Measurements from ENCODE around the gene RHCE. TPM values are rescaled to one million over a fixed set of nuclear protein-coding genes. Genes with fewer than 3 reads are reported as not detected.

Gene RHCE
- total and polyA plus RNA-seq, 9 of the 15 experiments (the other 6 are each of a cell fraction or from before 2014, with no cell fraction given) = 5.4 to 31.5 (median 12.6) TPM

DNA sequence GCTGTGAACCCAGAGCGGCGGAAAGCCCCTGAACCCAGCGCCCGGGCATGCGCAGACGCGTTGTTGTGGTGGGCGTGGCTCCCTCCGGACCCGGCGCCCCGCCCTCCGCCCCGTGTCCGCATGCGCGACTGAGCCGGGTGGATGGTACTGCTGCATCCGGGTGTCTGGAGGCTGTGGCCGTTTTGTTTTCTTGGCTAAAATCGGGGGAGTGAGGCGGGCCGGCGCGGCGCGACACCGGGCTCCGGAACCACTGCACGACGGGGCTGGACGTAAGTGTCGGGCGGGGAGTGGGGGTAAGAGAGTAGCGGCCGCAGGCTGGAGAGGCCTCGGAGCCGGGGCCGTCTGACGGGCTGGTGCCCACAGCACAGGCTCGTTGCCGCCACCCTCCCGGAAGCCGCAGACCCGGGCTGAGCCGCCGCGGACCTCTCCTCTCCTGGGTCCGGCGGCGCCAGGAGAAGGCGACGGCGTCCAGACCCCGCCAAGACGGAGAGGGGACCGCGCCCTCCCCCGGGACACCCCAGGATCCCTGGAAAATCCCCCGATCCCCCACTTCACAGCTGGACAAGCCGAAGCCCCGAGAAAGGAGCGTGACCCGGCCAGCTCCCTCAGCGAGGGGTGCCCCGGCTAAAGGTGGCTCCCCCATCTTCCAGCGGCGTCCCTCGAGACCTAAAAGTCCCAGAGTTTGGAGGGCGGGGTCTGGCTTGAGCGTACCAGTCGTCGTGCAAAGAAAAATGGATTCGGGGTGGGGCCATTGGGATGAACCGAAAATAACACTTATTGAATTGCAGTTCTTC, 82.2 kb downstream of the RHCE start, which contains the start of gene TMEM50A (continued):
- TF ChIP-seq NONO (IDR thresholded peaks at IDR 0.05; ENCODE audit: low read depth in 2 of 2, low read length in 1 of 2) = peak; percentile 49 to 78; a peak in 3 of 4 replicates
- TF ChIP-seq ZNF165 (CRISPR knock-in tag; IDR thresholded peaks at IDR 0.05; ENCODE audit: borderline replicate concordance) = peak; percentile 68; the same call in 1 of the 2 replicates
- TF ChIP-seq, protein P1, sequence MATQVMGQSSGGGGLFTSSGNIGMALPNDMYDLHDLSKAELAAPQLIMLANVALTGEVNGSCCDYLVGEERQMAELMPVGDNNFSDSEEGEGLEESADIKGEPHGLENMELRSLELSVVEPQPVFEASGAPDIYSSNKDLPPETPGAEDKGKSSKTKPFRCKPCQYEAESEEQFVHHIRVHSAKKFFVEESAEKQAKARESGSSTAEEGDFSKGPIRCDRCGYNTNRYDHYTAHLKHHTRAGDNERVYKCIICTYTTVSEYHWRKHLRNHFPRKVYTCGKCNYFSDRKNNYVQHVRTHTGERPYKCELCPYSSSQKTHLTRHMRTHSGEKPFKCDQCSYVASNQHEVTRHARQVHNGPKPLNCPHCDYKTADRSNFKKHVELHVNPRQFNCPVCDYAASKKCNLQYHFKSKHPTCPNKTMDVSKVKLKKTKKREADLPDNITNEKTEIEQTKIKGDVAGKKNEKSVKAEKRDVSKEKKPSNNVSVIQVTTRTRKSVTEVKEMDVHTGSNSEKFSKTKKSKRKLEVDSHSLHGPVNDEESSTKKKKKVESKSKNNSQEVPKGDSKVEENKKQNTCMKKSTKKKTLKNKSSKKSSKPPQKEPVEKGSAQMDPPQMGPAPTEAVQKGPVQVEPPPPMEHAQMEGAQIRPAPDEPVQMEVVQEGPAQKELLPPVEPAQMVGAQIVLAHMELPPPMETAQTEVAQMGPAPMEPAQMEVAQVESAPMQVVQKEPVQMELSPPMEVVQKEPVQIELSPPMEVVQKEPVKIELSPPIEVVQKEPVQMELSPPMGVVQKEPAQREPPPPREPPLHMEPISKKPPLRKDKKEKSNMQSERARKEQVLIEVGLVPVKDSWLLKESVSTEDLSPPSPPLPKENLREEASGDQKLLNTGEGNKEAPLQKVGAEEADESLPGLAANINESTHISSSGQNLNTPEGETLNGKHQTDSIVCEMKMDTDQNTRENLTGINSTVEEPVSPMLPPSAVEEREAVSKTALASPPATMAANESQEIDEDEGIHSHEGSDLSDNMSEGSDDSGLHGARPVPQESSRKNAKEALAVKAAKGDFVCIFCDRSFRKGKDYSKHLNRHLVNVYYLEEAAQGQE (IDR thresholded peaks at IDR 0.05; ENCODE audit: borderline replicate concordance) = peak; percentile 22; the same call in 1 of the 2 replicates
- TF ChIP-seq, protein P1 (CRISPR knock-in tag; IDR thresholded peaks at IDR 0.05; ENCODE audit: low read depth) = peak; percentile 59; the same call in 1 of the 2 replicates
- TF ChIP-seq COPS2 (conservative IDR thresholded peaks at IDR 0.05) = no peak
- no peak for TF ChIP-seq ZNF589 (CRISPR knock-in tag; IDR thresholded peaks at IDR 0.05; ENCODE audit: low read depth)
- TF ChIP-seq, protein P2, sequence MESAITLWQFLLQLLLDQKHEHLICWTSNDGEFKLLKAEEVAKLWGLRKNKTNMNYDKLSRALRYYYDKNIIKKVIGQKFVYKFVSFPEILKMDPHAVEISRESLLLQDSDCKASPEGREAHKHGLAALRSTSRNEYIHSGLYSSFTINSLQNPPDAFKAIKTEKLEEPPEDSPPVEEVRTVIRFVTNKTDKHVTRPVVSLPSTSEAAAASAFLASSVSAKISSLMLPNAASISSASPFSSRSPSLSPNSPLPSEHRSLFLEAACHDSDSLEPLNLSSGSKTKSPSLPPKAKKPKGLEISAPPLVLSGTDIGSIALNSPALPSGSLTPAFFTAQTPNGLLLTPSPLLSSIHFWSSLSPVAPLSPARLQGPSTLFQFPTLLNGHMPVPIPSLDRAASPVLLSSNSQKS (CRISPR knock-in tag; IDR thresholded peaks at IDR 0.05) = no peak
- TF ChIP-seq, protein P3, sequence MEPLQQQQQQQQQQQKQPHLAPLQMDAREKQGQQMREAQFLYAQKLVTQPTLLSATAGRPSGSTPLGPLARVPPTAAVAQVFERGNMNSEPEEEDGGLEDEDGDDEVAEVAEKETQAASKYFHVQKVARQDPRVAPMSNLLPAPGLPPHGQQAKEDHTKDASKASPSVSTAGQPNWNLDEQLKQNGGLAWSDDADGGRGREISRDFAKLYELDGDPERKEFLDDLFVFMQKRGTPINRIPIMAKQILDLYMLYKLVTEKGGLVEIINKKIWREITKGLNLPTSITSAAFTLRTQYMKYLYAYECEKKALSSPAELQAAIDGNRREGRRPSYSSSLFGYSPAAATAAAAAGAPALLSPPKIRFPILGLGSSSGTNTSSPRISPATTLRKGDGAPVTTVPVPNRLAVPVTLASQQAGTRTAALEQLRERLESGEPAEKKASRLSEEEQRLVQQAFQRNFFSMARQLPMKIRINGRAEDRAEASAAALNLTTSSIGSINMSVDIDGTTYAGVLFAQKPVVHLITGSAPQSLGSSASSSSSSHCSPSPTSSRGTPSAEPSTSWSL (CRISPR knock-in tag; IDR thresholded peaks at IDR 0.05; ENCODE audit: borderline replicate concordance) = peak; percentile 42; the same call in 1 of the 2 replicates
- TF ChIP-seq ZNF121 (CRISPR knock-in tag; conservative IDR thresholded peaks at IDR 0.05) = peak; percentile 95
- TF ChIP-seq ZBTB8A (IDR thresholded peaks at IDR 0.05; ENCODE audit: partially characterized antibody) = no peak
- TF ChIP-seq ZNF764 (CRISPR knock-in tag; IDR thresholded peaks at IDR 0.05; ENCODE audit: low read depth) = peak; percentile 55; the same call in 1 of the 2 replicates
- TF ChIP-seq NCOA1 (IDR thresholded peaks at IDR 0.05; ENCODE audit: low read depth) = peak; percentile 47; the same call in 1 of the 2 replicates
- TF ChIP-seq SMAD1 (IDR thresholded peaks at IDR 0.05; ENCODE audit: low read depth, low read length, partially characterized antibody) = peak; percentile 12

Data from K562 (cell line).